Nasal cavity respiratory epithelium epithelial cell of viscerocranial mucosa (primary cell): ENCODE results near the gene ZFP36L1. TPM values are rescaled to one million over a fixed set of nuclear protein-coding genes. Genes with fewer than 3 reads are reported as not detected.

Source experiments
- total RNA-seq: library from RNA; depleted of rRNA; stranded (reverse); fragments of >200 nt; gene quantifications from 2 replicates; pipeline ENCODE4 v1.2.3, GENCODE V29; 2014

Gene ZFP36L1, protein sequence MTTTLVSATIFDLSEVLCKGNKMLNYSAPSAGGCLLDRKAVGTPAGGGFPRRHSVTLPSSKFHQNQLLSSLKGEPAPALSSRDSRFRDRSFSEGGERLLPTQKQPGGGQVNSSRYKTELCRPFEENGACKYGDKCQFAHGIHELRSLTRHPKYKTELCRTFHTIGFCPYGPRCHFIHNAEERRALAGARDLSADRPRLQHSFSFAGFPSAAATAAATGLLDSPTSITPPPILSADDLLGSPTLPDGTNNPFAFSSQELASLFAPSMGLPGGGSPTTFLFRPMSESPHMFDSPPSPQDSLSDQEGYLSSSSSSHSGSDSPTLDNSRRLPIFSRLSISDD
- total RNA-seq, result 19.1 and 161 TPM in 2 replicates

DNA sequence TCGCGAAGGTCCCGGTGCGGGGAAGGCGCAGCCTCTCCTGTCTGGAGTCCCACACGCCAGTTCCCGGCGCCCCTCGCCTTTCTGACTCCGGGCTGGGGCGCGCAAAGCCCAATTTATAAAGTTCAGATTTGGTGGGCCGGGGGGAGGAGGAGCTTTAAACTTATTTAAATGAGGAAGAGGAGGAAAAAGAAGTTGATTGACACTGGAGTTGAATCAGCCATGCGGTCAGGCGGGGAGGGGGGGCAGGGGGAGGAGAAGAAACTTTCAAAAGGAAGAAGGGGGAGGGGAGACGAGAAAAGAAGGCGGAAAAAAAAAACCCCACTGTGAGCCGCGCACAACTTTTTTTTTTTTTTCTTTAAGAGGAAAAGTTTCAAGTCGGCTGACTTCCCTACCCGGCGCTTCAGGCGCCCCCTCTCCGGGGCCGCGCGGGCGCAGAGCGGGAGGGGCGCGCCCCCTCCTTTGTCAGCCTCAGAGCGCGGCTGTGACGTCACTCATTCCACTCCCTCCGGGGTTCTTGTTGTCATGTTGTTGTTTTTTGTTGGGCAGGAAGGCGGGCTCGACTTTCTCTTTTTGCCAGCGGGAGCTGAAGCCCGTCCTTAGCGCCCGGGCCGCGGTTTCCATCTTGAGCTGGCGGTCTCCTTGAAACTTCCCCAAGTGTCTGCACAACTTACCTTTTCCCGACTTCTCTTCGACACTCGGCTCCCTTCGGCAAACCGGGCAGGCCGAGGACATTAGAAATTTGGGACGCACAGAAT lies at the start of gene ZFP36L1:
ZFP36L1 (minus strand) TSS at position 89 of the 755 bp plus-strand sequence. CDS start 129 bp downstream, outside the sequence.

Other genes with a start within 250 kb of the ZFP36L1 start
- 219 and 525 TPM in 2 replicates for gene ACTN1, start 186.2 kb upstream of the ZFP36L1 start, total RNA-seq